MM.1S (cell line): ENCODE data around the gene MSI1.

Source experiments
- CTCF ChIP-seq: fragments of 300-600 bp; sonication (generic); IDR thresholded peaks from 2 replicates; pipeline ENCODE4 v1.5.1; 2016; ENCODE audit warnings: antibody characterized with exemption, low read length, mixed read lengths
- EZH2 ChIP-seq: fragments of 300-600 bp; sonication (generic); optimal IDR thresholded peaks from 2 replicates; pipeline ENCODE3; 2017; ENCODE audit warnings: low read depth, mild to moderate bottlenecking, antibody characterized with exemption, low read length, mixed read lengths
- EZH2phosphoT487 ChIP-seq: fragments of 300-600 bp; sonication (generic); IDR thresholded peaks from 2 replicates; pipeline ENCODE4 v1.6.1; 2018; ENCODE audit warnings: antibody characterized with exemption, low read length

GRCh38 chr12:120381752-120382419 lies 12.9 kb upstream of the MSI1 start:
- TF ChIP-seq CTCF (no peak), EZH2 (no peak), EZH2phosphoT487 (no peak)
